ENCODE measurements around the gene SAMM50. TPM values are rescaled to one million over a fixed set of nuclear protein-coding genes. Genes with fewer than 3 reads are reported as not detected.
A peak's percentile ranks its signal among the peaks of the same experiment; 100 is the strongest.

SAMM50 gene
- total RNA-seq, 6 donors from 2014 or later, result 17.8 to 34.7 (median 25.0) TPM

DNA sequence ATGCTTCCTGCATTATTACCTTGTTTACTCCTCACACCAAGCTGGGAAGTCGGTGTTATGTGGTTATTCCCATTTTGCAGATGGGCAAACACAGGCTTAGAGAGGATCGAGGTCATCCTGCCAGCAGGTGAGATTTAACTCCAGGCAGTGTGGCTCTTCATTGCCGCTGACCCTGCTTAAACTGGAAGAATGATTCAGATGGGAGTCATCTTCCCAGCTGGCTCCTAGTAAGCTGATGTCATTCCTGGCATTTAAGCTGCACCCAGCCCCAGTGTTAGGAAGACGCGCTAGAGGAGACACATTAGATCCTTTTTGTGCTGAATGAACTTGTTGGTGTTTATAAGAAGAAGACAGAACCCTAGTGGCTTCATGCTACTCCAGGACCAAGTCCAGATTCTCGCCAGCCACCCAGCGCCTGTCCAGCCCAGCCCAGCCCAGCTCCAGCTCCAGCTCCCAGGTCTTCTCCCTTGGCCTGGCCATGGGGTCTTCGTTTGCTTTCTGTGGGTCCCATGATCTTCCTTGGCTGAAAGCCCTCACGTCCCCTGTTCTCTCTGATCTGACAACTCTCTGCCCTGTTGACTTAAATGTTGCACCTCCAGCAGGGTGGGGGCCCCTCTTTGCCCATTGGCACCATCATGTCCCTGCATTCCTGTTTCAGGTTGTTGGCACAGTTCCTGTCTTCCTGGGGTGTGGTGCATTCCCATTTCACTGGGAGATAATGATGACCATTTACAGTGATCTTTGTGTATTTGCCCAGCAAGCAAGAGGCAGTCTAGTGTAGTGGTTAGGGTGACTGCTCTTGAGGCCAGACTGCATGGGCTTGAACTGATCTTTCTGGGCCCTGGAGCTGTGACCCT lies 82.5 kb downstream of the SAMM50 start:
- DNase-seq, result no peak
- TF ChIP-seq POLR2AphosphoS5 (IDR thresholded peaks at IDR 0.05) (peak; percentile 37 to 55), EP300 (IDR thresholded peaks at IDR 0.05) (peak in 1 of 4 donors; percentile 23), CTCF (IDR thresholded peaks at IDR 0.05) (no peak), POLR2A (IDR thresholded peaks at IDR 0.05) (no peak)

DNA sequence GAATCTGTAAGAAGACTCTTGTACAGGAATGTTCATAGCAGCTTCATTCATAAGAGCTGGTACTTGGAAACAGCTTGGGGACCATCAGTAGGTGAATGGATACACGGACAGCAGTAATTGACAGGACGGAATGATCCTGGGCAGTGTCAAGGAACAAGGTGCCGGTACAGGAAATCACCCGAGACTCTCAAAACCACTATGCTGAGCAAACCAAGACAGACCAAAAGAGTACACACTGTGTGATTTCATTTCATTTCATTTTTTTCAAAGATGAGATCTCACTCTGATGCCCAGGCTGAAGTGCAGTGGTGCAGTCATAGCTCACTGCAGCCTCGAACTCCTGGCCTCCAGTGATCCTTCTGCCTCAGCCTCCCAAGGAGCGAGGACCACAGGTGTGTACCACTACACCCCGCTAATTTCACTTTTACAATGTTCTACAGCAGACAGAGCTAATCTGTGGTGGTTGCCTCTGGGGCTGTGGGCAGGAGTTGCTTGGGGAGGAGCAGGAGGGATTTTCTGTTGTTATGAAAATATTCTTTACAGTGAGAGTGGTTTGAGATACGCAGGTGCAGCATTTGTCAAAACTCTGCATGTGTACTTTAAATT lies 84.4 kb downstream of the SAMM50 start:
- H3K27me3 ChIP-seq, result no peaks in the 10 kb centered on the region
- TF ChIP-seq POLR2A (IDR thresholded peaks at IDR 0.05) (no peak), EP300 (IDR thresholded peaks at IDR 0.05) (no peak), CTCF (IDR thresholded peaks at IDR 0.05) (no peak), POLR2AphosphoS5 (IDR thresholded peaks at IDR 0.05) (no peak)
- peak overlapping the region in 1 of 4 donors; percentile 20 for H3K27ac ChIP-seq
- no peaks in the 10 kb centered on the region for H3K9me3 ChIP-seq
- no peak overlapping the region for H3K4me3 ChIP-seq
- DNase-seq (no peak), ATAC-seq (ENCODE audit: low FRiP score in 2 of 2) (no peak)
- peaks cover 4 to 15% (median 4%) of the 10 kb centered on the region in 4 donors for H3K4me1 ChIP-seq
- 90 to 91% methylated on average over 8 of the region's 8 CpGs for WGBS, 2 donors
- no peaks in the 10 kb centered on the region for H3K36me3 ChIP-seq

More for the DNA sequence above, 82.5 kb downstream of the SAMM50 start:
- Histone ChIP-seq H3K4me3 (no peak overlapping the region), H3K4me1 (peaks cover 4 to 22% (median 4%) of the 10 kb centered on the region in 4 donors), H3K27me3 (no peaks in the 10 kb centered on the region), H3K27ac (peak overlapping the region in 3 of 4 donors; percentile 13 to 77 (median 77)), H3K9me3 (no peaks in the 10 kb centered on the region), H3K36me3 (no peaks in the 10 kb centered on the region)
- 76 to 77% methylated on average over 7 to 9 of the region's 9 CpGs for WGBS, 2 donors
- ATAC-seq (ENCODE audit: low FRiP score in 2 of 2), result peak; percentile 50 to 89

GRCh38 chr22:44042249-44043218 lies 87.3 kb downstream of the SAMM50 start:
- no peaks in the 10 kb centered on the region for H3K27me3 ChIP-seq
- 71 to 72% methylated on average over 20 of the region's 20 CpGs for WGBS, 2 donors
- peaks cover 1 to 17% (median 5%) of the 10 kb centered on the region in 4 donors for H3K4me1 ChIP-seq
- H3K4me3 ChIP-seq, result no peak overlapping the region
- no peaks in the 10 kb centered on the region for H3K9me3 ChIP-seq
- DNase-seq (no peak), ATAC-seq (ENCODE audit: low FRiP score in 2 of 2) (no peak)
- no peak for TF ChIP-seq POLR2A (IDR thresholded peaks at IDR 0.05)
- no peaks in the 10 kb centered on the region for H3K36me3 ChIP-seq
- peak overlapping the region in 2 of 4 donors; percentile 20 to 38 for H3K27ac ChIP-seq

GRCh38 chr22:44045145-44045544 lies 89.9 kb downstream of the SAMM50 start:
- peaks cover 15 to 29% (median 17%) of the 10 kb centered on the region in 4 donors for H3K4me1 ChIP-seq
- 100% methylated on average over 1 of the region's 1 CpG for WGBS, 2 donors
- DNase-seq, result no peak

More at GRCh38 chr22:44045145-44045544, 89.9 kb downstream of the SAMM50 start:
- H3K9me3 ChIP-seq, result no peaks in the 10 kb centered on the region
- no peaks in the 10 kb centered on the region for H3K27me3 ChIP-seq
- no peak overlapping the region for H3K27ac ChIP-seq
- ATAC-seq (ENCODE audit: low FRiP score in 2 of 2), result no peak
- H3K4me3 ChIP-seq, result no peak overlapping the region
- H3K36me3 ChIP-seq, result no peaks in the 10 kb centered on the region
- TF ChIP-seq POLR2AphosphoS5 (IDR thresholded peaks at IDR 0.05), result no peak
- no peak for TF ChIP-seq POLR2A (IDR thresholded peaks at IDR 0.05)
- no peak for TF ChIP-seq EP300 (IDR thresholded peaks at IDR 0.05)
- TF ChIP-seq CTCF (IDR thresholded peaks at IDR 0.05), result no peak

Other genes with a start within 250 kb of the SAMM50 start
- 10 to 100 TPM in 2 of 6 donors, 1 to 10 TPM in 4; 2.4 to 94.3 (median 6.6) TPM for gene EFCAB6, start 143.1 kb upstream of the SAMM50 start, total RNA-seq
- not detected for gene SULT4A1, start 92.9 kb upstream of the SAMM50 start, total RNA-seq
- not detected for gene PNPLA5, start 63.4 kb upstream of the SAMM50 start, total RNA-seq
- gene PNPLA3, start 31.6 kb upstream of the SAMM50 start, total RNA-seq, result 1 to 10 TPM in 4 of 6 donors, under 1 TPM in 2; 0.59 to 6.3 (median 4.5) TPM
- 10 to 100 TPM; 14.5 to 56.1 (median 37.0) TPM for gene PARVB, start 68.9 kb downstream of the SAMM50 start, total RNA-seq
- gene PARVG, start 225.5 kb downstream of the SAMM50 start, total RNA-seq, result 100 to 1,000 TPM in 2 of 6 donors, 10 to 100 TPM in 4; 42.4 to 315 (median 82.4) TPM